Measurements from ENCODE around the gene KIF1A. TPM values are rescaled to one million over a fixed set of nuclear protein-coding genes. Genes with fewer than 3 reads are reported as not detected.
"Not testable (repeated sequence)": the region's sequence is repeated elsewhere in the genome, so short reads cannot be mapped to it uniquely, and the experiment has no call there.

KIF1A gene
- total RNA-seq, 2 donors from 2014 or later: 2.1 to 2.2 TPM

GRCh38 chr2:240851078-240851991 lies 31.3 kb upstream of the KIF1A start:
- ATAC-seq (peak; percentile 91), DNase-seq (peak; percentile 73 to 91)
- intact Hi-C loops (cut with DNase I, micrococcal nuclease): loop anchor here in 1 of 2 donors (10.0 kb wide), 1 partner anchor 383 kb away; no protein-coding TSS in a partner anchor

- intact Hi-C loops (cut with DNase I, micrococcal nuclease): loop anchor here in 1 of 2 donors (10.0 kb wide), 1 partner anchor 384 kb away; no protein-coding TSS in a partner anchor
- DNase-seq (no peak), ATAC-seq (no peak)
These were observed 30.7 kb upstream of the KIF1A start for GRCh38 chr2:240850756-240851077.

GRCh38 chr2:240850026-240850425 lies 30.0 kb upstream of the KIF1A start:
- intact Hi-C loops (cut with DNase I, micrococcal nuclease): loop anchor here in 1 of 2 donors (10.0 kb wide), 1 partner anchor 385 kb away; no protein-coding TSS in a partner anchor
- DNase-seq: no peak
- ATAC-seq: no peak

- DNase-seq (no peak), ATAC-seq (no peak)
- intact Hi-C loops (cut with DNase I, micrococcal nuclease): no loop called here
These were observed 29.1 kb upstream of the KIF1A start for GRCh38 chr2:240848900-240849680.

GRCh38 chr2:240847817-240848216 lies 27.8 kb upstream of the KIF1A start:
- no peak for DNase-seq
- ATAC-seq: no peak
- intact Hi-C loops (cut with DNase I, micrococcal nuclease): no loop called here

- DNase-seq (peak in 1 of 2 donors; percentile 58), ATAC-seq (peak; percentile 70)
- intact Hi-C loops (cut with DNase I, micrococcal nuclease): no loop called here
These were observed 27.0 kb upstream of the KIF1A start for GRCh38 chr2:240846873-240847595.

- intact Hi-C loops (cut with DNase I, micrococcal nuclease); DNase-seq: not testable (repeated sequence)
- peak; percentile 35 for ATAC-seq
These were observed 26.3 kb upstream of the KIF1A start for GRCh38 chr2:240846309-240846708.

- DNase-seq (peak in 1 of 2 donors; percentile 49), ATAC-seq (peak; percentile 89)
- intact Hi-C loops (cut with DNase I, micrococcal nuclease): no loop called here
These were observed 20.5 kb upstream of the KIF1A start for GRCh38 chr2:240840435-240841060.

- no peak for DNase-seq
- intact Hi-C loops (cut with DNase I, micrococcal nuclease): no loop called here
- ATAC-seq: no peak
These were observed 19.4 kb upstream of the KIF1A start for GRCh38 chr2:240839152-240840143.

- intact Hi-C loops (cut with DNase I, micrococcal nuclease): no loop called here
- no peak for ATAC-seq
- DNase-seq: no peak
These were observed 17.6 kb upstream of the KIF1A start for GRCh38 chr2:240837621-240838020.

GRCh38 chr2:240836781-240837467 lies 16.9 kb upstream of the KIF1A start:
- DNase-seq (no peak), ATAC-seq (no peak)
- intact Hi-C loops (cut with DNase I, micrococcal nuclease): no loop called here

- ATAC-seq (no peak), DNase-seq (no peak)
- intact Hi-C loops (cut with DNase I, micrococcal nuclease): no loop called here
These were observed 15.5 kb upstream of the KIF1A start for GRCh38 chr2:240835528-240835927.

- DNase-seq: no peak
- ATAC-seq: no peak
- intact Hi-C loops (cut with DNase I, micrococcal nuclease): no loop called here
These were observed 14.5 kb upstream of the KIF1A start for GRCh38 chr2:240834377-240834975.

GRCh38 chr2:240833724-240834285 lies 13.8 kb upstream of the KIF1A start:
- no peak for ATAC-seq

GRCh38 chr2:240832921-240833494 lies 13.0 kb upstream of the KIF1A start:
- intact Hi-C loops (cut with DNase I, micrococcal nuclease): no loop called here
- ATAC-seq (no peak), DNase-seq (peak in 1 of 2 donors; percentile 20)

More at GRCh38 chr2:240833724-240834285, 13.8 kb upstream of the KIF1A start:
- intact Hi-C loops (cut with DNase I, micrococcal nuclease): no loop called here
- DNase-seq: no peak

GRCh38 chr2:240832205-240832727 lies 12.2 kb upstream of the KIF1A start:
- ATAC-seq (peak; percentile 97), DNase-seq (peak; percentile 93 to 96)
- intact Hi-C loops (cut with DNase I, micrococcal nuclease): no loop called here

Measured in left colon (tissue), 2 donors.